ENCODE measurements around the gene IRS1. TPM values are rescaled to one million over a fixed set of nuclear protein-coding genes. Genes with fewer than 3 reads are reported as not detected.

The IRS1 gene
- total RNA-seq, 1 experiment from 2014 or later: 15.0 TPM

DNA sequence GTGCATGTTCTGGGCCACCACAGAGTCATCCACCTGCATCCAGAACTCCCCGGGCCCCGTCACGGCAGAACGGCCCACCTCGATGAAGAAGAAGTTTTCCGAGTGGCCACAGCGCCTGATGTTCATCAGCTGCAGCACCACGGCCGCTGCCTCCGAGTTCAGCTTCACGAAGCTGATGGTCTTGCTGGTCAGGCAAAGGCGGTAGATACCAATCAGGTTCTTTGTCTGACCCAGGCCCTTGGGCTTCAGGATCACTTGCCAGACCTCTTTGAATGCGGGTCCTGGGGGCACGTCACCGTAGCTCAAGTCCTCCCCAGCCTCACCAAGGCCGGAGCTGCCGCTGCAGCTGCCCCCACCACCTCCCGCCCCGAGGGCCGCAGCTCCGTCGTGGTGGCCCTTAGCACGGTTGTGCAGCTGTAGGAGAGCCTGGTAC is 1.6 kb downstream of the IRS1 start:
- H3K9ac ChIP-seq (ENCODE audit: extremely low read depth, insufficient read length, low read length): no peak overlapping the region
- peaks cover 5% of the 10 kb centered on the region for H3K79me1 ChIP-seq (ENCODE audit: insufficient read depth, low read depth, low read length, poor library complexity, severe bottlenecking)
- H2AK5ac ChIP-seq (ENCODE audit: insufficient read length, low read length): no peak overlapping the region

More for the DNA sequence above, 1.6 kb downstream of the IRS1 start:
- Histone ChIP-seq H4K91ac (ENCODE audit: insufficient read length, low read depth, low read length) (no peak overlapping the region), H3K27ac (ENCODE audit: insufficient read length, low read depth, low read length) (no peak overlapping the region), H3K18ac (ENCODE audit: insufficient read length, low read depth, low read length) (no peak overlapping the region), H2BK15ac (ENCODE audit: low read depth, low read length) (no peak overlapping the region), H3K4me1 (ENCODE audit: insufficient read depth, low read length) (peaks cover 2% of the 10 kb centered on the region; the same call in 1 of the 2 replicates), H2BK20ac (ENCODE audit: low read depth, low read length, poor library complexity, severe bottlenecking) (no peak overlapping the region), H3K79me2 (ENCODE audit: insufficient read depth, low read length) (peaks cover 8% of the 10 kb centered on the region; the same call in 1 of the 2 replicates), H3K27me3 (ENCODE audit: insufficient read depth, low read length) (no peaks in the 10 kb centered on the region), H3K23ac (ENCODE audit: insufficient read length, low read depth, low read length) (no peak overlapping the region), H2BK120ac (ENCODE audit: low read depth, low read length, poor library complexity, severe bottlenecking) (no peak overlapping the region), H4K5ac (ENCODE audit: insufficient read length, low read depth, low read length) (no peak overlapping the region), H2BK5ac (ENCODE audit: insufficient read length, low read length) (no peak overlapping the region), H3K4ac (ENCODE audit: low read depth, low read length) (no peak overlapping the region), H3K14ac (ENCODE audit: insufficient read depth, low read length) (no peak overlapping the region; the same call in 1 of the 2 replicates), H3K23me2 (ENCODE audit: insufficient read length, low read depth, low read length, poor library complexity, severe bottlenecking) (peaks cover 22% of the 10 kb centered on the region), H4K8ac (replicated peaks; ENCODE audit: insufficient read length, low read depth, low read length) (no peak overlapping the region), H4K20me1 (ENCODE audit: control insufficient read depth, insufficient read depth, insufficient read length) (no peaks in the 10 kb centered on the region), H3K4me2 (ENCODE audit: insufficient read depth, insufficient read length, low read length) (peak overlapping the region; percentile 46), H3T11ph (ENCODE audit: low read length) (no peak overlapping the region), H2AFZ (ENCODE audit: low read length) (no peak overlapping the region), H2BK12ac (ENCODE audit: insufficient read length, low read depth, low read length) (no peak overlapping the region), H3K56ac (ENCODE audit: insufficient read length, low read depth, low read length) (no peak overlapping the region), H3K9me3 (ENCODE audit: control insufficient read depth, low read depth, low read length) (no peaks in the 10 kb centered on the region)
- peaks cover 23 to 36% (median 34%) of the 10 kb centered on the region in 3 experiments for H3K36me3 Mint-ChIP-seq (ENCODE audit: insufficient read depth in 1 of 3, low read depth in 3 of 3)
- TF ChIP-seq, protein P1, sequence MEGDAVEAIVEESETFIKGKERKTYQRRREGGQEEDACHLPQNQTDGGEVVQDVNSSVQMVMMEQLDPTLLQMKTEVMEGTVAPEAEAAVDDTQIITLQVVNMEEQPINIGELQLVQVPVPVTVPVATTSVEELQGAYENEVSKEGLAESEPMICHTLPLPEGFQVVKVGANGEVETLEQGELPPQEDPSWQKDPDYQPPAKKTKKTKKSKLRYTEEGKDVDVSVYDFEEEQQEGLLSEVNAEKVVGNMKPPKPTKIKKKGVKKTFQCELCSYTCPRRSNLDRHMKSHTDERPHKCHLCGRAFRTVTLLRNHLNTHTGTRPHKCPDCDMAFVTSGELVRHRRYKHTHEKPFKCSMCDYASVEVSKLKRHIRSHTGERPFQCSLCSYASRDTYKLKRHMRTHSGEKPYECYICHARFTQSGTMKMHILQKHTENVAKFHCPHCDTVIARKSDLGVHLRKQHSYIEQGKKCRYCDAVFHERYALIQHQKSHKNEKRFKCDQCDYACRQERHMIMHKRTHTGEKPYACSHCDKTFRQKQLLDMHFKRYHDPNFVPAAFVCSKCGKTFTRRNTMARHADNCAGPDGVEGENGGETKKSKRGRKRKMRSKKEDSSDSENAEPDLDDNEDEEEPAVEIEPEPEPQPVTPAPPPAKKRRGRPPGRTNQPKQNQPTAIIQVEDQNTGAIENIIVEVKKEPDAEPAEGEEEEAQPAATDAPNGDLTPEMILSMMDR (conservative IDR thresholded peaks at IDR 0.05): no peak
- peak overlapping the region; percentile 84 to 88 for H3K4me3 Mint-ChIP-seq
- H3K27me3 Mint-ChIP-seq (ENCODE audit: low read depth): peaks cover 1% of the 10 kb centered on the region; the same call in 1 of the 2 replicates
- H3K27ac Mint-ChIP-seq: peak overlapping the region in 1 of 3 experiments; percentile 82; a peak in 1 of 7 replicates
- H3K9me3 Mint-ChIP-seq: peaks cover 0 to 4% of the 10 kb centered on the region in 2 experiments; a peak in 3 of 5 replicates
- no CpG with 5 or more reads among the region's 23 CpGs for WGBS (ENCODE audit: extremely low coverage, insufficient read length, low lambda C conversion rate)
- no peak for DNase-seq
- H3K4me1 Mint-ChIP-seq: peaks cover 40 to 57% of the 10 kb centered on the region in 2 experiments

All from H9 (cell line).